ENCODE results near the gene UBL7.

DNA sequence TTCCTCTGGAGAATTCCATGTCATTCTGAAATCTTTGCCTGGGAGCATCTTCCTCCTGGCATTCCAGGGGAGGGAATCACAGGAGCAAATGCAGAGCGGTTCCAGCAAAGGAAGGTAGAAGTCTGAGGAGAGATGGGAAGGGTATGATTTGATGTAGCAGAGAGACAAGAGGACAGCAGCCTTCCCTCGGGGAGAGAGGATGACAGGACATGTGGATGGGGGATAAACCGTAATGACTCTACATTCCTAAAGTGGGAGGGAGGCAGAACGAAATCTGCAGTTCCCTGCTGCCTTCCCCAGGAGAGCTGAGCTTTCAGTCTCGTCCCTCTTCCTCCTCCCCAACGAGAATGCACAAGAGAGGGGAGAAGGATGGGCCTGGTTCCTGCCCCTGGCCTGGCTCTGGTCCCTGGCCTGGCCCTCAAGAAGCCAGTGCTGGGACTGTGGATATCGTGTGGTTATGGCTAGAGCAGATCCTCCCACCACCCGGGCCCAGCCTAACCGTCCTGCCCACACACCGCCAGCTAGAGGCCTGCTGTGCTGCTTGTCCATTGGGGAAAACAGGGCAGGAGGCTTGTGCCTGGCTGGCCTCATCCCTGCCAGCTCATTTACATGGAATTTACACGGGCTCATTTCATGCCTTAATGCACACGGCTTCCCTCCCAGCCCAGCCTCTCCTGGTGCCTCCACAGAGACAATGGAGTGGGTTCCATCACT is 53.8 kb downstream of the UBL7 start:
- TF ChIP-seq POLR2AphosphoS5 (IDR thresholded peaks at IDR 0.05; ENCODE audit: low read depth, low read length): no peak
- no peak for TF ChIP-seq TAF1 (IDR thresholded peaks at IDR 0.05; ENCODE audit: borderline replicate concordance, insufficient read depth, low read length)
- TF ChIP-seq SIN3A (IDR thresholded peaks at IDR 0.05; ENCODE audit: borderline replicate concordance, insufficient read depth, low read length): no peak
